A549 (cell line): ENCODE measurements around the gene TTYH3. TPM values are rescaled to one million over a fixed set of nuclear protein-coding genes. Genes with fewer than 3 reads are reported as not detected.

Source experiments
- ATAC-seq, 2 experiments: fragments of 200-7000 bp in 1 of 2; fragments of >200 bp in 1 of 2; cut with Nextera tagmentation in 1 of 2; cut with Tn5 transposase in 1 of 2; 3 replicates each; pipeline versions ENCODE4 v1.8.0 to v1.9.1; 2018 to 2020; ENCODE audit warnings: mild to moderate bottlenecking in 1 of 2, moderate library complexity in 1 of 2
- CTCF ChIA-PET: fragments of 300-600 bp; sonication (Branson Sonifier 250); formaldehyde crosslinking; extraction: SDS; loops from one replicate; lab custom pipeline; 2021; ENCODE audit warnings: antibody characterized with exemption, inconsistent platforms; lab: Yijun Ruan, JAX
- POLR2A ChIA-PET: fragments of 350-600 bp; formaldehyde crosslinking; extraction: SDS; loops from one replicate; lab custom pipeline; 2021; ENCODE audit warnings: antibody characterized with exemption, inconsistent platforms; lab: Yijun Ruan, JAX
- DNase-seq, 2 experiments: peaks; one replicate each; pipeline versions ENCODE4 v3.0.0 to v3.0.0-alpha.2; 2011 to 2016; ENCODE audit warnings: low read depth in 1 of 2, low spot score in 1 of 2
- FAIRE-seq: peaks from 2 replicates; lab custom pipeline; 2011; peaks lifted over from hg19 to GRCh38; lab: Jason Lieb, UNC
- H3K27ac ChIP-seq, 2 experiments: fragments of >200 bp; sonication (Bioruptor Twin); formaldehyde crosslinking; 3 replicates each; pipeline ENCODE4 v1.5.1; 2016 to 2017
- H3K4me1 ChIP-seq: fragments of >200 bp; sonication (Bioruptor Twin); formaldehyde crosslinking; 3 replicates; pipeline ENCODE4 v1.6.1; 2016
- H3K4me2 ChIP-seq: fragments of >200 bp; sonication (Bioruptor Twin); formaldehyde crosslinking; 3 replicates; pipeline ENCODE4 v1.6.1; 2016
- H3K4me3 ChIP-seq: fragments of >200 bp; sonication (Bioruptor Twin); formaldehyde crosslinking; 3 replicates; pipeline ENCODE4 v1.5.1; 2016
- H3K9me3 ChIP-seq: fragments of >200 bp; sonication (Bioruptor Twin); formaldehyde crosslinking; 3 replicates; pipeline ENCODE4 v1.6.1; 2016
- CEBPB ChIP-seq, 2 experiments: fragments of >200 bp in 1 of 2; sonication (Bioruptor Twin) in 1 of 2; formaldehyde crosslinking in 1 of 2; IDR thresholded peaks; 2 replicates each; pipeline ENCODE4 v1.6.1; 2012 to 2016
- CHD2 ChIP-seq: fragments of 150-350 bp; IDR thresholded peaks from 2 replicates; pipeline ENCODE4 v1.6.1; 2014; ENCODE audit warnings: low read length; ENCODE audit not compliant: partially characterized antibody
- CTCF ChIP-seq: fragments of >200 bp; sonication (Bioruptor Twin); formaldehyde crosslinking; IDR thresholded peaks from 3 replicates; pipeline ENCODE4 v1.5.1; 2016
- EP300 ChIP-seq, 2 experiments: fragments of >200 bp; sonication (Bioruptor Twin); formaldehyde crosslinking; IDR thresholded peaks; 2 replicates in 1 of 2; 3 replicates in 1 of 2; pipeline ENCODE4 v1.6.1; 2016 to 2017
- FOSB ChIP-seq: fragments of 250-450 bp; sonication (Bioruptor Pico); IDR thresholded peaks from 2 replicates; pipeline ENCODE4 v1.5.0; 2020; ENCODE audit warnings: mild to moderate bottlenecking, moderate library complexity
- FOXS1 ChIP-seq: fragments of 250-450 bp; sonication (Bioruptor Pico); IDR thresholded peaks from 2 replicates; pipeline ENCODE4 v1.5.0; 2020; ENCODE audit warnings: mild to moderate bottlenecking, moderate library complexity
- GATA3 ChIP-seq: IDR thresholded peaks from 2 replicates; pipeline ENCODE4 v1.6.1; 2012; ENCODE audit warnings: borderline replicate concordance
- HEYL ChIP-seq: fragments of 250-450 bp; sonication (Bioruptor Pico); IDR thresholded peaks from 2 replicates; pipeline ENCODE4 v1.8.0; 2021; ENCODE audit warnings: mild to moderate bottlenecking, moderate library complexity
- HOXB5 ChIP-seq: fragments of 250-450 bp; sonication (Bioruptor Pico); IDR thresholded peaks from 2 replicates; pipeline ENCODE4 v1.5.0; 2020; ENCODE audit warnings: mild to moderate bottlenecking, moderate library complexity
- KDM5A ChIP-seq: fragments of 200-600 bp; sonication (generic); IDR thresholded peaks from 2 replicates; pipeline ENCODE4 v1.6.1; 2016; ENCODE audit warnings: antibody characterized with exemption, mild to moderate bottlenecking
- MAX ChIP-seq: IDR thresholded peaks from 2 replicates; pipeline ENCODE4 v1.6.1; 2012
- MAZ ChIP-seq: fragments of 150-350 bp; IDR thresholded peaks from 2 replicates; pipeline ENCODE4 v1.6.1; 2014; ENCODE audit warnings: antibody characterized with exemption, low read depth, low read length, borderline replicate concordance
- MYC ChIP-seq: IDR thresholded peaks from 2 replicates; pipeline ENCODE4 v1.6.1; 2012; ENCODE audit warnings: mild to moderate bottlenecking, inconsistent platforms, low read length, improper control_type of control experiment, borderline replicate concordance
- NFE2L2 ChIP-seq: fragments of 150-350 bp; conservative IDR thresholded peaks from 2 replicates; pipeline ENCODE4 v1.6.1; 2014; ENCODE audit warnings: low read length
- PHF8 ChIP-seq: fragments of 200-600 bp; sonication (generic); IDR thresholded peaks from 2 replicates; pipeline ENCODE4 v1.6.1; 2016; ENCODE audit warnings: low read depth, mild to moderate bottlenecking, antibody characterized with exemption, moderate library complexity, borderline replicate concordance
- POLR2A ChIP-seq: IDR thresholded peaks from 2 replicates; pipeline ENCODE4 v1.6.1; 2012; ENCODE audit warnings: mild to moderate bottlenecking, low read length
- RARB ChIP-seq: fragments of 250-450 bp; sonication (Bioruptor Pico); IDR thresholded peaks from 2 replicates; pipeline ENCODE4 v1.8.0; 2021; ENCODE audit warnings: mild to moderate bottlenecking, moderate library complexity
- RNF2 ChIP-seq: fragments of 200-600 bp; sonication (generic); IDR thresholded peaks from 2 replicates; pipeline ENCODE4 v1.6.1; 2016; ENCODE audit warnings: low read depth, mild to moderate bottlenecking, antibody characterized with exemption, moderate library complexity, borderline replicate concordance
- SREBF2 ChIP-seq: fragments of 450-650 bp; IDR thresholded peaks from 2 replicates; pipeline ENCODE4 v1.6.1; 2014; ENCODE audit warnings: mild to moderate bottlenecking, moderate library complexity
- TFCP2L1 ChIP-seq: fragments of 250-450 bp; sonication (Bioruptor Pico); IDR thresholded peaks from 2 replicates; pipeline ENCODE4 v1.5.0; 2021; ENCODE audit warnings: mild to moderate bottlenecking
- TP53 ChIP-seq: fragments of 250-450 bp; sonication (Bioruptor Pico); IDR thresholded peaks from 2 replicates; pipeline ENCODE4 v1.5.0; 2021; ENCODE audit warnings: mild to moderate bottlenecking, moderate library complexity
- ZC3H11A ChIP-seq: fragments of 450-650 bp; IDR thresholded peaks from 2 replicates; pipeline ENCODE4 v1.6.1; 2014; ENCODE audit warnings: antibody characterized with exemption, mild to moderate bottlenecking
- ZSCAN20 ChIP-seq: fragments of 250-450 bp; sonication (Bioruptor Pico); IDR thresholded peaks from 2 replicates; pipeline ENCODE4 v1.8.0; 2022; ENCODE audit warnings: mild to moderate bottlenecking, moderate library complexity
- WGBS: methylation state at CpG from one replicate; pipeline ENCODE4 v1.1.6; 2017; ENCODE audit errors: missing lambda C conversion rate; 5-methylcytosine and 5-hydroxymethylcytosine counted together
- polyA plus RNA-seq, 4 experiments: library from polyadenylated mRNA; depleted of rRNA in 3 of 4; stranded (reverse); fragments of >200 nt; fragmentation: RNase III in 1 of 4; extraction: RNeasy Plus Mini Kit Qiagen cat#74134 plus additional on column Dnase treatment in 1 of 4; gene quantifications; 2 replicates in 3 of 4; 3 replicates in 1 of 4; pipeline ENCODE4 v1.2.3, GENCODE V29; 2011 to 2017
- TF ChIP-seq, protein P1 (sequence below): IDR thresholded peaks from 2 replicates; pipeline ENCODE4 v1.6.1; 2012; ENCODE audit warnings: low read depth, borderline replicate concordance
- TF ChIP-seq, protein P2 (sequence below): fragments of >200 bp; sonication (Bioruptor Twin); formaldehyde crosslinking; IDR thresholded peaks from 2 replicates; pipeline ENCODE4 v1.6.1; 2016

TTYH3 gene
- polyA plus RNA-seq, 2 of the 4 experiments (the other 2 are of a cell fraction) = 11.3 to 43.6 TPM

GRCh38 chr7:2595258-2595860 lies 36.4 kb upstream of the TTYH3 start:
- no peaks in the 10 kb centered on the region for H3K9me3 ChIP-seq
- no peak for DNase-seq
- no peak for FAIRE-seq
- ATAC-seq = no peak
- WGBS = 92% methylated on average over 24 of the region's 27 CpGs
- ChIA-PET CTCF (interaction anchor here (1.3 to 1.5 kb wide), 2 partner anchors 14 to 125 kb away, joined by 3 read pairs; no protein-coding TSS in a partner anchor), POLR2A (no interaction called here)
- no peak overlapping the region for H3K4me3 ChIP-seq
- H3K27ac ChIP-seq = no peak overlapping the region
- H3K4me2 ChIP-seq = no peak overlapping the region
- TF ChIP-seq, protein P1, sequence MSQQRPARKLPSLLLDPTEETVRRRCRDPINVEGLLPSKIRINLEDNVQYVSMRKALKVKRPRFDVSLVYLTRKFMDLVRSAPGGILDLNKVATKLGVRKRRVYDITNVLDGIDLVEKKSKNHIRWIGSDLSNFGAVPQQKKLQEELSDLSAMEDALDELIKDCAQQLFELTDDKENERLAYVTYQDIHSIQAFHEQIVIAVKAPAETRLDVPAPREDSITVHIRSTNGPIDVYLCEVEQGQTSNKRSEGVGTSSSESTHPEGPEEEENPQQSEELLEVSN = no peak
- TF ChIP-seq EP300 (IDR thresholded peaks at IDR 0.05) = no peak
- TF ChIP-seq TFCP2L1 (CRISPR knock-in tag) = no peak
- no peak for TF ChIP-seq RNF2
- TF ChIP-seq FOXS1 = no peak
- no peak for TF ChIP-seq SREBF2
- no peak for TF ChIP-seq HEYL (CRISPR knock-in tag)
- TF ChIP-seq, protein P2, sequence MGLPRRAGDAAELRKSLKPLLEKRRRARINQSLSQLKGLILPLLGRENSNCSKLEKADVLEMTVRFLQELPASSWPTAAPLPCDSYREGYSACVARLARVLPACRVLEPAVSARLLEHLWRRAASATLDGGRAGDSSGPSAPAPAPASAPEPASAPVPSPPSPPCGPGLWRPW = no peak
- no peak for TF ChIP-seq MYC
- TF ChIP-seq ZSCAN20 (CRISPR knock-in tag) = no peak
- TF ChIP-seq HOXB5 (CRISPR knock-in tag) = no peak
- TF ChIP-seq, all 56 proteins: peak for 0
- no peaks in the 10 kb centered on the region for H3K4me1 ChIP-seq

GRCh38 chr7:2596464-2597272 lies 35.1 kb upstream of the TTYH3 start:
- Histone ChIP-seq H3K9me3 (no peaks in the 10 kb centered on the region), H3K4me3 (no peak overlapping the region), H3K27ac (no peak overlapping the region), H3K4me2 (no peak overlapping the region), H3K4me1 (no peaks in the 10 kb centered on the region)
- ChIA-PET CTCF (interaction anchor here (0.6 to 1.0 kb wide), 4 partner anchors 12 to 128 kb away, joined by 3 to 4 read pairs (median 3); no protein-coding TSS in a partner anchor), POLR2A (no interaction called here)
- TF ChIP-seq CEBPB (IDR thresholded peaks at IDR 0.05) = no peak
- no peak for TF ChIP-seq GATA3
- no peak for TF ChIP-seq POLR2A
- TF ChIP-seq FOXS1 = no peak
- TF ChIP-seq KDM5A = no peak
- no peak for TF ChIP-seq PHF8
- no peak for TF ChIP-seq CHD2
- no peak for TF ChIP-seq NFE2L2
- no peak for TF ChIP-seq RARB (CRISPR knock-in tag)
- no peak for TF ChIP-seq CTCF
- no peak for TF ChIP-seq TP53 (CRISPR knock-in tag)
- TF ChIP-seq FOSB (CRISPR knock-in tag) = no peak
- no peak for TF ChIP-seq MAX
- TF ChIP-seq ZC3H11A = no peak
- TF ChIP-seq ZSCAN20 (CRISPR knock-in tag) = no peak
- TF ChIP-seq MAZ = no peak
- no peak for TF ChIP-seq HOXB5 (CRISPR knock-in tag)
- 93% methylated on average over 22 of the region's 22 CpGs for WGBS
- FAIRE-seq = no peak
- DNase-seq = no peak
- no peak for ATAC-seq
